Thyroid gland (tissue), 4 donors: ENCODE data around the gene MZT2A.
"Not testable (repeated sequence)": the region's sequence is repeated elsewhere in the genome, so short reads cannot be mapped to it uniquely, and the experiment has no call there.

Experiments used
- CTCF ChIP-seq, 6 experiments: fragments of 200-600 bp in 3 of 6; fragments of 450-650 bp in 3 of 6; sonication (generic) in 3 of 6; IDR thresholded peaks; one replicate each; pipeline ENCODE4 v1.5.1; 2016 to 2019; ENCODE audit warnings: antibody characterized with exemption in 6 of 6, mild to moderate bottlenecking in 2 of 6, inconsistent platforms in 1 of 6, moderate library complexity in 1 of 6
- POLR2A ChIP-seq, 2 donors: fragments of 450-650 bp; IDR thresholded peaks; one replicate each; pipeline ENCODE4 v1.6.1; 2017; ENCODE audit warnings: antibody characterized with exemption in 2 of 2, mild to moderate bottlenecking in 2 of 2, moderate library complexity in 1 of 2

- TF ChIP-seq CTCF, POLR2A (IDR thresholded peaks at IDR 0.05): not testable (repeated sequence)
Measured at GRCh38 chr2:131504082-131504750, 12.0 kb upstream of the MZT2A start.
